EH (cell line): ENCODE results near the gene SPATA31D4.

ENCODE experiments used
- DNase-seq: peaks from one replicate; pipeline ENCODE4 v3.0.0-alpha.2; 2015; ENCODE audit warnings: low read depth

Gene SPATA31D4

DNA sequence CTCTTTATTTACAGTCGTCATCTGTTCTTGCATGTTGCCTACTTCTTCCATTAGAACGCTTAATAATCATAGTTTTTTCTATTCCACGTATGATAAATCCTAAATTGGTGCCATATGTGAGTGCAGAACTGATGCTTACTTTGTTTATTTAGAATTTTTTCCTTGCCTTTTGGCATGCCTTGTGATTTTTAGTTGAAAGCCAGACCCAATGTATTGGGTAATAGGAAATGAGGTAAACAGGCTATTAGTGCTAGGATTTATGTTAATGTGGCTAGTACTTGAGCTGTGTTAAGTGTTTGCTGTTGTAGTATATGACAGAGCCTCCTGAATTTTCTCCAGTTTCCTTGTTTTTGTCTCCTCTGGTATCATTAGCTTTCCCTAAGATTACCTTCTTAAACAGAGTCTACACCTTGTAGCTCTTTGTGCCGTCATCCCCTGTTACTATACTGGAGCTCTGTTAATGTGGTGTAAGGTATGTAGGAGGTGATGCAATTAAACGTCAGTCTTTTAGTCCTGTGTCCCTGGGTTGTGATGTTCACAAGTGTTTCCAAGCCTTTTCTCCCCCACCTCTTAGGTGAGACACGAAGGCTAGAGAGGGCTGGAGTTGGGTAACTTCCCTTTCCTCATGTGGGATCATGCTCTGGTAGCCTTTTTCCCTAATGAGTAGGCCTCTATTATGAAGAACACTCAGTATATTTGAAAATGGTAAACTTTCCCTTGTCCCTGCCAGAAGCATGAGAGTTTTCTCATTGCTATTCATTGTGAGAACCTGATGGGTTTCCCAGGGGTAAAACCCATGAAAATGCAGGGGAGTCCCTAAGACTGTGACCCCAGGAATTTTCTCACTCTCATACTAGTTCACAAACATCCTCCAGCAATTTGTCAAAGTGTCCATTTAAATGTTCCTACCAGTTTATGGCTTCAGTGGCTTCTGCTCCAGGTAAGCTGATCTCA lies 36.3 kb downstream of the SPATA31D4 start:
- peak; percentile 15 for DNase-seq

DNA sequence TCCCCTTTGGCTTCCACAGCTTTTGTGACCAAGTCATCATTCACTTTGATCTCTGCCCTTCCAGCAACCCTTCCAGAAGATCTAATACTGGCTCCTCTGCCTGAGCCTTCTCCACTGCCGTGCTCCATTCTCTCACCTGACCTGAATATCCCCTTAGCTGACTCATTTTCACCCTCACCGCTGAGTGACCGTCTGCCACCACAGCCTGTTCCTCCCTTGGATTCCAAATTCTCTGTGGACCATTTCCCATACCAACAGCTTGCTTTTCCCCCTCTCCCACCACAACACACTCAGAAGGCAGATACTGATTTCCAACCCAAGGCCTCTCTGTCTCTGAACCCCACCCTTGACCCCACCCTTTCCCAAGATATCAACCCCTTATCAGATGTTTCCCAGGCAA lies 39.8 kb downstream of the SPATA31D4 start:
- DNase-seq = no peak

DNA sequence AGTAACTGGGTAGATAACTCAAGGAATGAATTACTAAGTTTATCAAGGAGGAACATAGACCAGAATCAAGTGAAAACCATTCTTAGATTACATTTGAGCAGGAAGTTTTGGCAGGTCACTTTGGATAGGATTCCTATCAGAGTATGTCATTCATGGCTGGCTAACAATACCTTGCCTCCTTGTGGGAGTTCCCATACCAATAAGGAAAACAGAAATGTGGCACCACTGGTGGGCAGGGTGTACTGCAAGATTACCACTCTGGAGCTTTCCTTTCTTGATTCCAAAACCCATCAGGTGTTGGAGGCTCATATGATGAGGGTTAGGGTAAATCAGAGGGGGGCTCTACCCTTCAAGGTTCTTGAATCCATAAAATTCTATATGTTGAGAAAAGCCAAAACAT lies 41.7 kb downstream of the SPATA31D4 start:
- DNase-seq = peak; percentile 1

DNA sequence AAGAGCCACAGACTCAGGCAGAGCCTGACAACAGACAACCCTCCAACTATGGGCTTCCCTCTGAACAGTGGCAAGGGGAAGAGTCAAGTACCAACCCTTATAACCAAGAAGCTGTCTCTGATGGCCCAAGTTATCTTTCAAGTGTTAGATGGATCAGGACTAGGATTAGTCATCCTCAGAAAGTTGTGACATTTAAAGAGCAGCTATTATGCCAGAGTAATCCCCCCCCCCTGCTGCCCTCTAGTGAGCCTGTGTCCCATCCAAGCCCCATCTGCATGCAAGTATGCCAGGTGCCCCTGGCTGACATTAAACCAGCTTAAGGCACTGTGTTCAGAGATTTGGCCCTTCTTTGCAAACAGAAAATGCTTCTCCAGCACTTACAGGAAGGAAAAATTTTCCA lies 43.5 kb downstream of the SPATA31D4 start:
- no peak for DNase-seq

DNA sequence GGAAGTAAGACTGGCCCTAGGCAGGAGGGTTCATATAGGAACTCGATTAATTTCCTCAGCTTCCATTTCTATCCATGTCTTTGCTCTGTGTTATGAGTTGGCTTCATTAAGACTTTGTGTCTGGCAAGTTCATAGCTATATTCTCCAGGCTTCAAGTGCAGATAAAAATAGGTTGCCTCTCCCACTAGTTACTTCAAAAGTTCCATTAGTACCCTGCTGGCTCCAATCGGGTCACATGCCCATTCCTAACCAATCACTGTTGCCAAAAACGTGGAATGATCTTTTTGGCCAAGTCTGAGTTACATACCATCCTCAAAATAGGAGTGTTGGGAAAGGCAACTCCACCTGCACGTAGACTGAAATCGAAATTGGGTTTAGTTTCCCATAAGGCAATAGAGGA lies 46.5 kb downstream of the SPATA31D4 start:
- no peak for DNase-seq

DNA sequence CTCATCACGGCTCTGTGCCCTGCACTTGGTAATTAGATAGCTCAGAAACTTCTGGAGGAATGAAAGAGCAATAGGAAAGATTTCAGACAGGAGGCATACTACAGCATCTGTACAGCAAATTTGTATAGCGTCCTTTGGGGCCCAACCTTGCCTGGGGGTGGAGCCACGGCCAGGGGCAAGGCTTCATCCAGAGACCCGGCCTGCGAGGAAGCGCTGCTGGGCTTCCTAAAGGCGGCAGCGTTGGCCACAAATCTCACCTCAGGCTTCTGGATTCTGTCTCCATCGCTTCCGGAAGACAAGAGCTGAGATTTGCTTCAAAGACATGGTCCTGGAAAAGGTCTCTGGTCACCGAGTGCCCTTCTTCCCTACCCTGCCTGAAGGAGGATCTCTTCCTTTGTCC lies 48.1 kb downstream of the SPATA31D4 start:
- DNase-seq = no peak

DNA sequence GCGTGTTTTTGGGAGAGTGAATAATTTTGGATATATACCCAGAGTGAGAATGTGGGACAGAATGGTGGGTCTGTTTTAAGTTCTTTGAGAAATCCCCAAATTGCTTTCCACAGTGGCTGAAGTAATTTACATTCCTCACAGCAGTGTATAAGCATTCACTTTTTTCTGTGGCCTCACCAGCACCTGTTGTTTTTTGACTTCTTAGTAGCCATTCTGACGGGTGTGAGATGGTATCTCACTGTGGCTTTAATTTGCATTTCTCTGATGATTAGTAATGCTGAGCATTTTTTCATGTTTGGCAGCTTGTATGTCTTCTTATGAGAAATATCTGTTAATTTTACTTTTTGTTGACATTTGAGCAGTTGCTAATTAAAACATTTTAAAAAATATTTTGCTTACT lies 51.0 kb downstream of the SPATA31D4 start:
- no peak for DNase-seq

DNA sequence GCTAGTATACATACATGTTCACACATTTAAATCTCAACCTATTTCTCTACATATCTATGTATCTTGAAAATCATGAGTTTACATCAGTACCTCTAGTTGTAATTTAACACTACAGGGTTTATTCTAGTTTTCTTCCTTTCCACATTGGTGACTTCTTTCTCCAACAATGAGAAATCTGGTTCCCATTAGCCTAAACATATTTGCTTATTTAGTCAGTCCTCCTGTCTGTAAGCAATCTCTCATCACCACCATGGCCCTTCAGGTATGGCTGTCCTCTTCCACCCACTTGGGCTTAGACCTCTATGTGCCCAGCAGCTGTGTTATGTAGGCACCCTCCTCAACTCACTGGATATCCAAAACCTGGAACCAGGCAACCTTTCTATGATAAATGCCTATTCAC lies 52.3 kb downstream of the SPATA31D4 start:
- DNase-seq = peak; percentile 1

DNA sequence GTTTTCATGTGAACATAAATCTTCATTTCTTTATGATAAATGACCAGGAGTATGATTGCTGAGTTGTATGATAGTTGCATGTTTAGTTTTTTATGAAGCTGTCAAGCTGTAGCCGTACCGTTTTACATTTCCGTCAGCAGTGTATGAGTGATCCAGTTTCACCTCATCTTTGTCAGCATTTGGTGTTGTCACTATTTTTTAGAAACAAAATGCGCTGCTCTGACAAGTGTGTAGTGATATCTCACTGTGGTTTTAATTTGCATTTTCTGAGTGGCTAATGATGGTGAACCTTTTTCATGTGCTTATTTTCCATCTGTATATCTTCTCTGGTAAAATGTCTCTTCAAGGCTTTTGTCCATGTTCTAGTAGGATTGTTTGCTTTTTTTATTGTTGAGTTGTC lies 53.7 kb downstream of the SPATA31D4 start:
- no peak for DNase-seq
